Esophagus squamous epithelium (tissue), 5 donors: ENCODE results near the gene STRBP. TPM values are rescaled to one million over a fixed set of nuclear protein-coding genes. Genes with fewer than 3 reads are reported as not detected.

Experiments
- DNase-seq: peaks from one replicate; lab custom pipeline; 2025; lab: John Stamatoyannopoulos, UW
- H3K27ac ChIP-seq, 4 donors: fragments of 200-600 bp; sonication (generic); one replicate each; pipeline ENCODE4 v1.5.1; 2016 to 2019; ENCODE audit warnings: mild to moderate bottlenecking in 1 of 4
- H3K27me3 ChIP-seq, 4 donors: fragments of 200-600 bp; sonication (generic); 1 replicate in 3 of 4; 2 replicates in 1 of 4; pipeline versions ENCODE4 v1.5.1 to v1.6.0; 2017 to 2021; ENCODE audit warnings: antibody characterized with exemption in 1 of 4
- H3K36me3 ChIP-seq, 3 donors: fragments of 200-600 bp; sonication (generic); one replicate each; pipeline ENCODE4 v1.5.1; 2016 to 2019
- H3K4me1 ChIP-seq, 3 donors: fragments of 200-600 bp; sonication (generic); one replicate each; pipeline ENCODE4 v1.5.1; 2017 to 2019
- H3K4me3 ChIP-seq, 4 donors: fragments of 200-600 bp; sonication (generic); 1 replicate in 3 of 4; 2 replicates in 1 of 4; pipeline ENCODE4 v1.5.1; 2016 to 2019; ENCODE audit warnings: mild to moderate bottlenecking in 2 of 4, moderate library complexity in 1 of 4
- H3K9me3 ChIP-seq, 3 donors: fragments of 200-600 bp; sonication (generic); one replicate each; pipeline ENCODE4 v1.5.1; 2016 to 2019
- POLR2A ChIP-seq, 4 donors: fragments of 450-650 bp; IDR thresholded peaks; one replicate each; pipeline ENCODE4 v1.6.1; 2017; ENCODE audit warnings: antibody characterized with exemption in 4 of 4, mild to moderate bottlenecking in 4 of 4, moderate library complexity in 3 of 4
- WGBS, 2 donors: methylation state at CpG; one replicate each; pipeline ENCODE4 v1.1.5; 2018; 5-methylcytosine and 5-hydroxymethylcytosine counted together
- intact Hi-C: fragments of 100-400 bp; cut with DNase I; formaldehyde crosslinking; loops from one replicate; pipeline ENCODE4 v1.15.0; 2022
- total RNA-seq, 4 donors: library from RNA; depleted of rRNA; stranded (reverse); fragments of >200 nt; gene quantifications; one replicate each; pipeline ENCODE4 v1.1.0, GENCODE V29; 2016
- TF ChIP-seq, protein P1 (sequence below), 6 experiments: fragments of 450-650 bp in 4 of 6; fragments of 200-600 bp in 2 of 6; sonication (generic) in 2 of 6; IDR thresholded peaks; one replicate each; pipeline ENCODE4 v1.5.1; 2016 to 2019; ENCODE audit warnings: antibody characterized with exemption in 6 of 6, mild to moderate bottlenecking in 4 of 6, moderate library complexity in 4 of 6
- donor health status: DM: yes; HTN: yes; CAD: no.

The STRBP gene
- total RNA-seq, 4 donors from 2014 or later: 22.7 to 26.1 (median 23.6) TPM

- H3K27me3 ChIP-seq: no peaks in the 10 kb centered on the region
- no peak for TF ChIP-seq POLR2A (IDR thresholded peaks at IDR 0.05)
- TF ChIP-seq, protein P1, sequence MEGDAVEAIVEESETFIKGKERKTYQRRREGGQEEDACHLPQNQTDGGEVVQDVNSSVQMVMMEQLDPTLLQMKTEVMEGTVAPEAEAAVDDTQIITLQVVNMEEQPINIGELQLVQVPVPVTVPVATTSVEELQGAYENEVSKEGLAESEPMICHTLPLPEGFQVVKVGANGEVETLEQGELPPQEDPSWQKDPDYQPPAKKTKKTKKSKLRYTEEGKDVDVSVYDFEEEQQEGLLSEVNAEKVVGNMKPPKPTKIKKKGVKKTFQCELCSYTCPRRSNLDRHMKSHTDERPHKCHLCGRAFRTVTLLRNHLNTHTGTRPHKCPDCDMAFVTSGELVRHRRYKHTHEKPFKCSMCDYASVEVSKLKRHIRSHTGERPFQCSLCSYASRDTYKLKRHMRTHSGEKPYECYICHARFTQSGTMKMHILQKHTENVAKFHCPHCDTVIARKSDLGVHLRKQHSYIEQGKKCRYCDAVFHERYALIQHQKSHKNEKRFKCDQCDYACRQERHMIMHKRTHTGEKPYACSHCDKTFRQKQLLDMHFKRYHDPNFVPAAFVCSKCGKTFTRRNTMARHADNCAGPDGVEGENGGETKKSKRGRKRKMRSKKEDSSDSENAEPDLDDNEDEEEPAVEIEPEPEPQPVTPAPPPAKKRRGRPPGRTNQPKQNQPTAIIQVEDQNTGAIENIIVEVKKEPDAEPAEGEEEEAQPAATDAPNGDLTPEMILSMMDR (IDR thresholded peaks at IDR 0.05): no peak
- H3K36me3 ChIP-seq: peaks cover 4 to 98% (median 4%) of the 10 kb centered on the region in 3 donors
- H3K4me3 ChIP-seq: no peak overlapping the region
- WGBS, 2 donors: 96% methylated on average over 5 of the region's 5 CpGs
- peaks cover 0 to 23% (median 0%) of the 10 kb centered on the region in 3 donors for H3K4me1 ChIP-seq
- no peak overlapping the region for H3K27ac ChIP-seq
- no peaks in the 10 kb centered on the region for H3K9me3 ChIP-seq
- intact Hi-C loops: no loop called here
- no peak for DNase-seq
These were observed 178.6 kb downstream of the STRBP start for GRCh38 chr9:123089790-123090189.

DNA sequence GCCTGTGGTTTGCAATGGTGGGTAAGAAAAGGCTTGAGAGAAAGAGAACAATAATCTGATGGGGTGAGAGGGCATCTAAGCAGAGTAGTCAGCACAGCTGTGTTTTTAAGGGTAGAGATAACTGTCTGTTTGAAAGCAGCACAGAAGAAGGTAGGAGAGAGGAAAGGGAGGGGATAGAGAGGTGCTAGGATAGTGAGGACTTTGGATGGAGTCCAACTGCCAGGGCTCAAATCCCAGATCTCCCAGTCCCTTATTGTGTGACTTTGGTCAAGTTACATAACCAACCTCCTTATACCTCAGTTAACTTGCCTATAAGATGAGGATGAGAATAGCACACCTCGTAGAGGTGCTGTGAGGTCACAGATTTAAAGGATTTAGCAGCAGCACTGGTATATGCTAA, 179.3 kb downstream of the STRBP start:
- Histone ChIP-seq H3K27ac (no peak overlapping the region), H3K4me3 (no peak overlapping the region), H3K27me3 (no peaks in the 10 kb centered on the region), H3K9me3 (no peaks in the 10 kb centered on the region), H3K36me3 (peaks cover 4 to 99% (median 7%) of the 10 kb centered on the region in 3 donors), H3K4me1 (peaks cover 0 to 23% (median 0%) of the 10 kb centered on the region in 3 donors)
- DNase-seq: no peak
- intact Hi-C loops: no loop called here
- WGBS, 2 donors: 73 to 76% methylated on average over 1 of the region's 1 CpG
- TF ChIP-seq, protein P1 (IDR thresholded peaks at IDR 0.05): no peak
- no peak for TF ChIP-seq POLR2A (IDR thresholded peaks at IDR 0.05)

GRCh38 chr9:123087359-123087888, 181.0 kb downstream of the STRBP start:
- Histone ChIP-seq H3K27ac (no peak overlapping the region), H3K9me3 (no peaks in the 10 kb centered on the region), H3K36me3 (peaks cover 3 to 98% (median 7%) of the 10 kb centered on the region in 3 donors), H3K4me1 (peaks cover 0 to 18% (median 0%) of the 10 kb centered on the region in 3 donors), H3K4me3 (no peak overlapping the region), H3K27me3 (no peaks in the 10 kb centered on the region)
- no peak for DNase-seq
- 91 to 98% methylated on average over 4 of the region's 4 CpGs for WGBS, 2 donors
- TF ChIP-seq, protein P1 (IDR thresholded peaks at IDR 0.05): no peak
- TF ChIP-seq POLR2A (IDR thresholded peaks at IDR 0.05): no peak
- intact Hi-C loops: no loop called here

DNA sequence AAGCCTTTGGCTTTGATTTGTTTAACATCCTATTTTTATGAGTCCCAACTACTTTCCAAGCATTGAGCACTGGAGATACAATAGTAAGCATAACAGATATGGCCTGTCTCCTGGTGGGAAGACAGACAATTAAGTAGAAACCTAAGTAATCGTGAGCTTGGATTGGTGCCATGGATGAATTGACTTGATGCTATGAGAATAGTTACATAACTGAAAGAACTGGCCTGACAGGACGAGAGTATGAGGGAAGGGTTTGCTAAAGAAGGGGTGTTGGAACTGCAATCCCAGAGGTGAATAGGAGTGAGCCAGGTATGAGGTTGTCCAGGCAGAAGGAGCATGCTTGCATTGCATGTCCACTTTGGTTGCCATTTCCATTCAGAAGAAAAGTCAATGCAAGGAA, 182.5 kb downstream of the STRBP start:
- 20 to 42% methylated on average over 2 of the region's 2 CpGs for WGBS, 2 donors
- Histone ChIP-seq H3K4me3 (no peak overlapping the region), H3K9me3 (no peaks in the 10 kb centered on the region), H3K4me1 (peaks cover 0 to 10% (median 0%) of the 10 kb centered on the region in 3 donors), H3K36me3 (peaks cover 3 to 97% (median 7%) of the 10 kb centered on the region in 3 donors), H3K27me3 (no peaks in the 10 kb centered on the region), H3K27ac (no peak overlapping the region)
- intact Hi-C loops: no loop called here
- TF ChIP-seq, protein P1 (IDR thresholded peaks at IDR 0.05): no peak
- no peak for TF ChIP-seq POLR2A (IDR thresholded peaks at IDR 0.05)
- DNase-seq: no peak

- peaks cover 7 to 97% (median 12%) of the 10 kb centered on the region in 3 donors for H3K36me3 ChIP-seq
- H3K4me1 ChIP-seq: peaks cover 0 to 10% (median 0%) of the 10 kb centered on the region in 3 donors
- H3K9me3 ChIP-seq: no peaks in the 10 kb centered on the region
- DNase-seq: no peak
- no peak for TF ChIP-seq POLR2A (IDR thresholded peaks at IDR 0.05)
- TF ChIP-seq, protein P1 (IDR thresholded peaks at IDR 0.05): no peak
- H3K4me3 ChIP-seq: no peak overlapping the region
- intact Hi-C loops: no loop called here
- H3K27me3 ChIP-seq: no peaks in the 10 kb centered on the region
- no peak overlapping the region for H3K27ac ChIP-seq
- WGBS, 2 donors: 88 to 89% methylated on average over 1 of the region's 1 CpG
These were observed 184.1 kb downstream of the STRBP start for GRCh38 chr9:123084256-123084655.
